Stomach smooth muscle (tissue), 2 donors: ENCODE measurements around the gene LHPP.

Experiments
- H3K27ac ChIP-seq: one replicate; pipeline ENCODE4 v1.7.0; 2013; ENCODE audit warnings: mild to moderate bottlenecking, low read length, inconsistent platforms
- H3K27me3 ChIP-seq, 2 donors: one replicate each; pipeline ENCODE4 v1.7.0; 2013; ENCODE audit warnings: low read length in 2 of 2; ENCODE audit not compliant: insufficient read depth in 2 of 2, control insufficient read depth in 1 of 2
- H3K36me3 ChIP-seq, 2 donors: one replicate each; pipeline ENCODE4 v1.7.0; 2013; ENCODE audit warnings: low read length in 2 of 2; ENCODE audit not compliant: control insufficient read depth in 2 of 2, insufficient read depth in 2 of 2
- H3K4me1 ChIP-seq: one replicate; pipeline ENCODE4 v1.7.0; 2013; ENCODE audit warnings: low read length; ENCODE audit not compliant: control insufficient read depth, insufficient read depth
- H3K4me3 ChIP-seq, 2 donors: one replicate each; pipeline ENCODE4 v1.7.0; 2013; ENCODE audit warnings: low read length in 2 of 2
- H3K9ac ChIP-seq, 2 donors: one replicate each; pipeline ENCODE4 v1.7.0; 2013; ENCODE audit warnings: low read length in 2 of 2, mild to moderate bottlenecking in 1 of 2
- H3K9me3 ChIP-seq, 2 donors: one replicate each; pipeline ENCODE4 v1.7.0; 2013; ENCODE audit warnings: low read length in 2 of 2; ENCODE audit not compliant: control insufficient read depth in 2 of 2
- donor health status: healthy.
- donor health status: Pancreatic carcinoma.

LHPP gene

GRCh38 chr10:124621637-124622036 is 160.0 kb downstream of the LHPP start:
- no peaks in the 10 kb centered on the region for H3K27me3 ChIP-seq
- peak overlapping the region in 1 of 2 donors; percentile 34 for H3K4me3 ChIP-seq
- no peak overlapping the region for H3K27ac ChIP-seq
- no peak overlapping the region for H3K9ac ChIP-seq
- H3K4me1 ChIP-seq = peaks cover 26% of the 10 kb centered on the region
- no peaks in the 10 kb centered on the region for H3K9me3 ChIP-seq
- peaks cover 0 to 5% of the 10 kb centered on the region in 2 donors for H3K36me3 ChIP-seq

GRCh38 chr10:124622158-124622557 is 160.5 kb downstream of the LHPP start:
- H3K9ac ChIP-seq = no peak overlapping the region

DNA sequence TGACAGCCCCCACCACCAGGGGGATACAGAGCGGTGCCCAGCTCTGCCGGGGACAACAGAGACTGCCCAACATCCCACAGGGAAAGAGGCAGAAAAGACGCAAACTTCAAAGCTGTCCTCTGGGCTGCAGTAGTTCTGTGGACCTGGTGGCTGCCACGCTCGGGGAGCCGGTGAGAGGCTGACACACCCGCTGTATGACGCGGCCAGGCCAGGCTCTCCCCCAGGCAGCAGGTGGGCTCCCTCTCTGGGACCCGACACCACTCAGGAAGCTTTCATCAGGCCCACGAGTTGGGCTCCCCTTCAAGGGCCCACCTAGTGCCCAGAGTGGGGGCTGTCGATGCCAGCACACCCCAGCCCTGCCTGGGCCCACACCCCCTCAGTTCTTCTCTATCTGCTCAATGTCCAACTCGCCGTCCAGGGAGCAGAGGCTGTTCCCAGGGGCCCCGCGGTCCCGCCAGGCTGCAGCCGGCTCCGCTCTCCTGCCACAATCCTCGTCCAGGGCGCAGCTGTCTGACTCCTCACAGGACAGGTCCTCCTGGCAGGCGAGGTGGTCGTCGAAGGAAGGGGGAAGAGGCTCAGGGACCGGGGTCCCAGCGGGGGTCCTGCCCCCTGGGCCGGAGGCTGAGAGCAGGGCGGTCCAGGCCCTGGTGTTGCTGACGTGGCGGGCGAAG is 161.4 kb downstream of the LHPP start:
- Histone ChIP-seq H3K9ac (no peak overlapping the region), H3K4me3 (no peak overlapping the region), H3K27ac (no peak overlapping the region), H3K27me3 (no peaks in the 10 kb centered on the region), H3K9me3 (no peaks in the 10 kb centered on the region), H3K4me1 (peaks cover 34% of the 10 kb centered on the region), H3K36me3 (peaks cover 0 to 2% of the 10 kb centered on the region in 2 donors)

More at GRCh38 chr10:124622158-124622557, 160.5 kb downstream of the LHPP start:
- Histone ChIP-seq H3K27ac (no peak overlapping the region), H3K36me3 (peaks cover 0 to 5% of the 10 kb centered on the region in 2 donors), H3K9me3 (no peaks in the 10 kb centered on the region), H3K4me3 (no peak overlapping the region), H3K4me1 (peaks cover 28% of the 10 kb centered on the region), H3K27me3 (no peaks in the 10 kb centered on the region)

DNA sequence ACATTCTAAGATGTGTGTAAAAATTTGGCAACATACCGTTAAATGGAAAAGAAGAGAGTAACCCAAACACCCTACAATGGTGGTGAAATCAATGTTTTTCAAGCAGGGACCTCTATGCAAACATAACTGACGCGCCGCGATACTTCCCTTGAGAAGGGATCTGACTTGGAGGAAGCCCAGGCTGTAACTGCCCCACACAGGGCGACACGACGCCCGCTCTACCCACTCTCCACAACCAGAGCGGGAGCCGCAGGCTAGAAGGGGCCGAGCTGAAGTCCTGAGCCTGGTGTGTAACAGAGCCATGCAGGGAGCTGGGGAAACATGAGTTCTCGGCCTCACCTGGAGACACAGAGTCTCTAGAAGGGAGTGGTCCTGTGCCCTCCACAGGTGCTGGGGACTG is 162.4 kb downstream of the LHPP start:
- no peak overlapping the region for H3K9ac ChIP-seq
- no peak overlapping the region for H3K27ac ChIP-seq
- H3K4me1 ChIP-seq = peaks cover 43% of the 10 kb centered on the region
- H3K27me3 ChIP-seq = no peaks in the 10 kb centered on the region
- H3K36me3 ChIP-seq = no peaks in the 10 kb centered on the region
- no peak overlapping the region for H3K4me3 ChIP-seq
- H3K9me3 ChIP-seq = no peaks in the 10 kb centered on the region

DNA sequence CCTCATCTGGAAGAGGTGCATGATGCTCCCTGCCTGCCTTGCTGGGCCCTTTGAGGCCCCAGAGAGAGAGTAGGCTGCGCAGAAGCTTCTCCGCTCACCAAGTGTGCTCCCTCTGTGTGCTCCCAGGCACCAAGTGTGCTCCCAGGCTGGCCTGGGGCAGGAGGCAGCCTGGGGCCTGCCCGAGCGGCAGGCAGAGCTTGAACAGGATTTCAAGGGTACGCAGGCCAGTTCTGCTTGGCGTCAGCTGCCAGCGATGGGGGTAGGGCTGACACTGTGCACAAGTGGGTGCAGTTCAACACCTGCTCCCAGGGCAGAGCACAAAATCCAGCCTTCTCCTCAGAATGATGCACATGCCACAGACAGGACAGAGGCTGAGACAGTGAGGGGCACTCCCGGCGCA is 162.8 kb downstream of the LHPP start:
- H3K9me3 ChIP-seq = no peaks in the 10 kb centered on the region
- H3K36me3 ChIP-seq = no peaks in the 10 kb centered on the region
- H3K27me3 ChIP-seq = no peaks in the 10 kb centered on the region
- H3K4me1 ChIP-seq = peaks cover 42% of the 10 kb centered on the region
- no peak overlapping the region for H3K27ac ChIP-seq
- H3K4me3 ChIP-seq = no peak overlapping the region
- H3K9ac ChIP-seq = no peak overlapping the region

GRCh38 chr10:124624895-124625294 is 163.3 kb downstream of the LHPP start:
- H3K9ac ChIP-seq = no peak overlapping the region
- no peak overlapping the region for H3K4me3 ChIP-seq
- peaks cover 45% of the 10 kb centered on the region for H3K4me1 ChIP-seq
- H3K9me3 ChIP-seq = no peaks in the 10 kb centered on the region
- no peak overlapping the region for H3K27ac ChIP-seq
- H3K27me3 ChIP-seq = no peaks in the 10 kb centered on the region
- no peaks in the 10 kb centered on the region for H3K36me3 ChIP-seq

DNA sequence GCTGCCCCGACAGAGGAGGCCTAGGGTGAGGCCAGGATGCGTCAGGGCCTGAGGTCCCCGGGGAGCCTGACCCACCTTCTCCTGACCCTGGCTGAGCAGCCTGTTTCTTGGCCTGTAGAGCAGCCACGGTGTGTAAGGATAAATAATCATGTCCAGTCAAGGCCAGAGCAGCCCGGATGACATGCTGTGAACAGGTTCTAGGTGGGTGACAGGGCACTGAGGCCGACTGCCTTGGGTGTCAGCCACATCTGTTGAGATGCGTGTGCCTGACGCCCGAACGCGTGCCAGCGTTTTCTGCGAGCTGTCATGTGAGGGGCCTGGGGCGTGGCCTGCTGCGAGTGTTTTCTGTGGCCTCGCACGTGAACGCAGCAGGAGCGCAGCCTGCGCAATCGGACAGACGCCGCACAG is 164.2 kb downstream of the LHPP start:
- peaks cover 45% of the 10 kb centered on the region for H3K4me1 ChIP-seq
- H3K4me3 ChIP-seq = no peak overlapping the region
- no peak overlapping the region for H3K9ac ChIP-seq
- H3K36me3 ChIP-seq = no peaks in the 10 kb centered on the region
- no peak overlapping the region for H3K27ac ChIP-seq
- H3K27me3 ChIP-seq = no peaks in the 10 kb centered on the region
- H3K9me3 ChIP-seq = no peaks in the 10 kb centered on the region

- H3K4me3 ChIP-seq = no peak overlapping the region
- no peak overlapping the region for H3K27ac ChIP-seq
- no peaks in the 10 kb centered on the region for H3K9me3 ChIP-seq
- H3K27me3 ChIP-seq = no peaks in the 10 kb centered on the region
- H3K36me3 ChIP-seq = no peaks in the 10 kb centered on the region
- H3K9ac ChIP-seq = no peak overlapping the region
- peaks cover 39% of the 10 kb centered on the region for H3K4me1 ChIP-seq
Measured at GRCh38 chr10:124626759-124627380, 165.2 kb downstream of the LHPP start.

- no peak overlapping the region for H3K4me3 ChIP-seq
- no peaks in the 10 kb centered on the region for H3K27me3 ChIP-seq
- no peak overlapping the region for H3K9ac ChIP-seq
- no peaks in the 10 kb centered on the region for H3K36me3 ChIP-seq
- H3K4me1 ChIP-seq = peaks cover 41% of the 10 kb centered on the region
- no peaks in the 10 kb centered on the region for H3K9me3 ChIP-seq
- no peak overlapping the region for H3K27ac ChIP-seq
Measured at GRCh38 chr10:124627866-124628675, 166.4 kb downstream of the LHPP start.

DNA sequence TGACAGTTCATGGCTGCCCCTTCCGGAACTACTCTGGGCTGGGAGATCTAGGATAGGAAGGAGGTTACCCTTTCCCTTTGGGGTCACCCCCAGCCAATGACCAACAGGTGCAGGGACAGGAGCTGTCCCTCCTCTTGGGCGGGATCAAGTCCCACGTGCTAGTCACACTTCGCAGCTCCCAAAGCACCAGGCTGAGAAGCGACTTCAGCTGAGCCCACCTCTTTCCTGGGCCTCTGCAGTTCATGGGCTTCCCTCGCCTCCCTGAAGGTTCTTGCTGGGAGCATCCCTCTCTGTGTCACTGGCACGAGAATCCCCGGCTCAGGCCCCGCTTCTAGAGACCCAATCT is 167.0 kb downstream of the LHPP start:
- Histone ChIP-seq H3K9ac (no peak overlapping the region), H3K36me3 (no peaks in the 10 kb centered on the region), H3K9me3 (no peaks in the 10 kb centered on the region), H3K27me3 (no peaks in the 10 kb centered on the region), H3K4me3 (no peak overlapping the region), H3K4me1 (peaks cover 41% of the 10 kb centered on the region), H3K27ac (no peak overlapping the region)

DNA sequence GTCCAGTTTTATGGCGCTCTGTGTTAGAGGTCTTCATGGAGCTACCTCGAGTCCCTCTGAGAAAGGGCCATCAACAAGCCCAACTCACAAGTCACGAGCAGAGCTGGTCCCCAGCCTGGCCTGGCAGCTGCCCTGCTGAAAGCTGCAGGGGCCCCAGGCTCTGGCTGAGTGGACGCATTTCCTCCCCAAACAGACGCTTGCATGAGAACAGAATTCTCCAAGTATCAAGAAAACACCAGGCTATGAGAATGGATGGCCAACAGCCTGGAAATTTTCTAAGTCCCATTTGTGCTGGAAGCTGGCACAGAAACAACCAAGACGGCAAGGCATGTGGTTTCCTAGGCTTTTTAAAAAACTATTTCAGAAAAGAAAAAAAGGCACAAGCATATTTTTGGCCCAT is 167.8 kb downstream of the LHPP start:
- no peaks in the 10 kb centered on the region for H3K9me3 ChIP-seq
- H3K9ac ChIP-seq = no peak overlapping the region
- no peak overlapping the region for H3K27ac ChIP-seq
- no peak overlapping the region for H3K4me3 ChIP-seq
- no peaks in the 10 kb centered on the region for H3K36me3 ChIP-seq
- peaks cover 39% of the 10 kb centered on the region for H3K4me1 ChIP-seq
- H3K27me3 ChIP-seq = no peaks in the 10 kb centered on the region
